IMR-90 (cell line): ENCODE measurements around the gene KIF13A. TPM values are rescaled to one million over a fixed set of nuclear protein-coding genes. Genes with fewer than 3 reads are reported as not detected.

ENCODE experiments used
- ATAC-seq: fragments of 200-7000 bp; cut with Tn5 transposase; 2 replicates; pipeline ENCODE4 v1.9.1; 2020; ENCODE audit warnings: low read depth, mild to moderate bottlenecking, moderate library complexity
- BruUV-seq: library from RNA; stranded (reverse); fragments of 400-500 nt; replicated peaks from 2 replicates; lab custom pipeline; 2021; lab: Mats Ljungman, UMichigan
- CTCF ChIA-PET: fragments of 300-600 bp; formaldehyde crosslinking; extraction: SDS; loops from one replicate; lab custom pipeline; 2021; ENCODE audit warnings: antibody characterized with exemption; lab: Yijun Ruan, JAX
- POLR2A ChIA-PET: fragments of 300-600 bp; sonication (Branson Sonifier 250); formaldehyde crosslinking; loops from one replicate; lab custom pipeline; 2022; ENCODE audit warnings: antibody characterized with exemption; ENCODE audit not compliant: unreplicated experiment; lab: Charles Lee
- DNase-seq: peaks from one replicate; pipeline ENCODE4 v3.0.0; 2013
- H2AFZ ChIP-seq: replicated peaks from 2 replicates; pipeline ENCODE3; 2013; ENCODE audit warnings: low read length, mild to moderate bottlenecking; ENCODE audit not compliant: poor library complexity
- H2AK5ac ChIP-seq: 2 replicates; pipeline ENCODE4 v1.6.1; 2013; ENCODE audit warnings: low read depth, low read length, inconsistent platforms
- H2AK9ac ChIP-seq: replicated peaks from 2 replicates; pipeline ENCODE3; 2013; ENCODE audit warnings: mild to moderate bottlenecking, low read depth, low read length, moderate library complexity; ENCODE audit not compliant: poor library complexity
- H2BK120ac ChIP-seq: 2 replicates; pipeline ENCODE4 v1.6.1; 2013; ENCODE audit warnings: low read depth, low read length, inconsistent platforms
- H2BK15ac ChIP-seq: 3 replicates; pipeline ENCODE4 v1.6.1; 2013; ENCODE audit warnings: low read depth, low read length, inconsistent platforms
- H2BK20ac ChIP-seq: 2 replicates; pipeline ENCODE4 v1.6.1; 2013; ENCODE audit warnings: low read depth, mild to moderate bottlenecking, inconsistent platforms, low read length, moderate library complexity
- H2BK5ac ChIP-seq: 2 replicates; pipeline ENCODE4 v1.6.1; 2013; ENCODE audit warnings: mild to moderate bottlenecking, low read depth, low read length, inconsistent platforms; ENCODE audit not compliant: poor library complexity, severe bottlenecking
- H3K14ac ChIP-seq: replicated peaks from 2 replicates; pipeline ENCODE4 v1.6.1; 2013; ENCODE audit warnings: low read depth, low read length, inconsistent platforms
- H3K18ac ChIP-seq: 2 replicates; pipeline ENCODE4 v1.6.1; 2013; ENCODE audit warnings: low read depth, low read length, control low read depth
- H3K23ac ChIP-seq: 2 replicates; pipeline ENCODE4 v1.6.1; 2013; ENCODE audit warnings: low read depth, low read length, inconsistent platforms
- H3K27ac ChIP-seq: 2 replicates; pipeline ENCODE4 v1.5.1; 2013; ENCODE audit warnings: mild to moderate bottlenecking, control low read depth, low read length; ENCODE audit not compliant: insufficient read depth
- H3K27me3 ChIP-seq: 2 replicates; pipeline ENCODE4 v1.6.1; 2013; ENCODE audit warnings: low read length; ENCODE audit not compliant: control insufficient read depth, insufficient read depth
- H3K36me3 ChIP-seq: 2 replicates; pipeline ENCODE4 v1.6.1; 2013; ENCODE audit warnings: low read length, mixed read lengths; ENCODE audit not compliant: control insufficient read depth, insufficient read depth
- H3K4ac ChIP-seq: 2 replicates; pipeline ENCODE4 v1.6.1; 2013; ENCODE audit warnings: low read depth, low read length, inconsistent platforms
- H3K4me1 ChIP-seq: 2 replicates; pipeline ENCODE4 v1.6.1; 2013; ENCODE audit warnings: low read length, mixed read lengths; ENCODE audit not compliant: control insufficient read depth, insufficient read depth
- H3K4me2 ChIP-seq: 2 replicates; pipeline ENCODE4 v1.6.1; 2013; ENCODE audit warnings: low read depth, mild to moderate bottlenecking, control low read depth, low read length, moderate library complexity
- H3K4me3 ChIP-seq: 2 replicates; pipeline ENCODE4 v1.5.1; 2013; ENCODE audit warnings: low read depth, mild to moderate bottlenecking, control low read depth, low read length, moderate library complexity; ENCODE audit not compliant: insufficient read depth
- H3K56ac ChIP-seq: 2 replicates; pipeline ENCODE4 v1.6.1; 2013; ENCODE audit warnings: low read length, inconsistent platforms; ENCODE audit not compliant: insufficient read depth; ENCODE audit errors: extremely low read depth
- H3K79me1 ChIP-seq, 2 experiments: 2 replicates each; pipeline ENCODE4 v1.6.1; 2013; ENCODE audit warnings: low read length in 2 of 2, inconsistent platforms in 1 of 2, low read depth in 1 of 2
- H3K9ac ChIP-seq: 2 replicates; pipeline ENCODE4 v1.6.1; 2013; ENCODE audit warnings: low read depth, low read length, control low read depth
- H3K9me1 ChIP-seq: 2 replicates; pipeline ENCODE4 v1.6.1; 2013; ENCODE audit warnings: low read length, inconsistent platforms; ENCODE audit not compliant: insufficient read depth
- H3K9me3 ChIP-seq: 2 replicates; pipeline ENCODE4 v1.6.1; 2013; ENCODE audit warnings: low read length; ENCODE audit not compliant: control insufficient read depth, insufficient read depth
- H4K20me1 ChIP-seq: 2 replicates; pipeline ENCODE4 v1.6.1; 2013; ENCODE audit warnings: low read length, inconsistent platforms; ENCODE audit not compliant: insufficient read depth
- H4K5ac ChIP-seq: 2 replicates; pipeline ENCODE4 v1.6.1; 2013; ENCODE audit warnings: mild to moderate bottlenecking, low read depth, low read length, control low read depth
- H4K8ac ChIP-seq, 2 experiments: 2 replicates each; pipeline ENCODE4 v1.6.1; 2013; ENCODE audit warnings: low read depth in 2 of 2, low read length in 2 of 2, control low read depth in 1 of 2, inconsistent platforms in 1 of 2
- H4K91ac ChIP-seq: 2 replicates; pipeline ENCODE4 v1.6.1; 2013; ENCODE audit warnings: low read depth, low read length, inconsistent platforms; ENCODE audit not compliant: insufficient read depth
- BHLHE40 ChIP-seq: fragments of 150-350 bp; IDR thresholded peaks from 2 replicates; pipeline ENCODE4 v1.6.1; 2016; ENCODE audit warnings: mild to moderate bottlenecking, low read depth, low read length
- CHD1 ChIP-seq: IDR thresholded peaks from 2 replicates; pipeline ENCODE4 v1.6.1; 2012; ENCODE audit warnings: low read depth, low read length, improper control_type of control experiment
- CTCF ChIP-seq: conservative IDR thresholded peaks from 2 replicates; pipeline ENCODE4 v1.5.1; 2012; ENCODE audit warnings: mild to moderate bottlenecking, low read depth, low read length, improper control_type of control experiment
- ELK1 ChIP-seq: fragments of 150-350 bp; IDR thresholded peaks from 2 replicates; pipeline ENCODE4 v1.6.1; 2016; ENCODE audit warnings: low read depth, mild to moderate bottlenecking, low read length, moderate library complexity, borderline replicate concordance
- FOS ChIP-seq: fragments of 150-350 bp; IDR thresholded peaks from 2 replicates; pipeline ENCODE4 v1.6.1; 2016; ENCODE audit warnings: low read depth, low read length
- MXI1 ChIP-seq: IDR thresholded peaks from 2 replicates; pipeline ENCODE4 v1.6.1; 2012; ENCODE audit warnings: low read depth, mild to moderate bottlenecking, low read length, moderate library complexity, borderline replicate concordance
- NFE2L2 ChIP-seq: fragments of 150-350 bp; IDR thresholded peaks from 2 replicates; pipeline ENCODE4 v1.6.1; 2016; ENCODE audit warnings: low read depth, mild to moderate bottlenecking, low read length
- RCOR1 ChIP-seq: IDR thresholded peaks from 2 replicates; pipeline ENCODE4 v1.6.1; 2012; ENCODE audit warnings: mild to moderate bottlenecking, low read length, improper control_type of control experiment; ENCODE audit not compliant: insufficient replicate concordance
- RFX5 ChIP-seq: IDR thresholded peaks from 2 replicates; pipeline ENCODE4 v1.8.0; 2012; ENCODE audit warnings: low read depth, mild to moderate bottlenecking, low read length, moderate library complexity
- USF2 ChIP-seq: fragments of 150-350 bp; IDR thresholded peaks from 2 replicates; pipeline ENCODE4 v1.6.1; 2017; ENCODE audit warnings: mild to moderate bottlenecking, antibody characterized with exemption, low read length, low read depth
- WGBS, 2 experiments: methylation state at CpG; one replicate each; pipeline versions ENCODE4 v1.1.5 to v1.1.7; 2013; ENCODE audit warnings: missing lambda C conversion rate in 2 of 2; ENCODE audit not compliant: insufficient read length in 1 of 2; ENCODE audit errors: extremely low coverage in 2 of 2; 5-methylcytosine and 5-hydroxymethylcytosine counted together
- dilution Hi-C: fragments of 300-500 bp; cut with HindIII; formaldehyde crosslinking; loops from one replicate; pipeline ENCODE4 v1.14.3; 2018; ENCODE audit warnings: low sequenced_read_pairs; ENCODE audit not compliant: unreplicated experiment
- in situ Hi-C: fragments of 300-500 bp; cut with MboI; formaldehyde crosslinking; loops from 3 replicates; pipeline ENCODE4 v1.14.3; 2019; ENCODE audit warnings: low sequenced_read_pairs, inconsistent platforms, mixed read lengths
- intact Hi-C: fragments of 100-400 bp; cut with micrococcal nuclease; formaldehyde crosslinking; loops from 2 replicates; pipeline ENCODE4 v1.10.0; 2022
- polyA plus RNA-seq, 3 experiments: library from polyadenylated mRNA; depleted of rRNA; stranded (reverse); fragments of >200 nt; gene quantifications; 2 replicates each; pipeline ENCODE4 v1.2.3, GENCODE V29; 2012; ENCODE audit warnings: low replicate concordance in 1 of 3
- total RNA-seq: library from RNA; depleted of rRNA; stranded (reverse); fragments of >200 nt; gene quantifications from 2 replicates; pipeline ENCODE4 v1.2.3, GENCODE V29; 2012

Gene KIF13A
- total and polyA plus RNA-seq, 2 of the 4 experiments (the other 2 are of a cell fraction), result 23.3 to 51.8 TPM

GRCh38 chr6:17928514-17929430 lies 58.7 kb downstream of the KIF13A start (continued):
- no peak for TF ChIP-seq ELK1

DNA sequence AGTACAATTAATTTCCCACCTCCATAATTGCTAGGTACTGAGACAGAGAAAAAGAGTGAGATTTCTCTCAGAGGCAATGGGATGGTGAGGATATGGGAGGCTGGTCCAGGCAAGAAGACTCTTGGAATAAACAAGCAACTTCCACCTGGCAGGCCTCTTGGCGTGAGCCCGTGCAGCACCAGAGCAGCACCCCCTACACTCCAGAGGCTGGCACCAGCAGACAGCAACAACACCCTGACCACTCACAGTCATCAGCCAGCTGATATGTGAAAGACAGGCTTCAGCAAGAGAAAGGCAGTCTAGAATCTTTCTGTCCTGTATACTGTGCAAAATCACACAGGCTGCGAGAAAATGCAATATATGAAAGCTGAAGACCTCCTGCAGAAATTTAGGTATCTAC lies 59.7 kb downstream of the KIF13A start:
- Histone ChIP-seq H4K20me1 (no peaks in the 10 kb centered on the region), H2BK15ac (peak overlapping the region; percentile 19; the same call in 1 of the 3 replicates), H2BK120ac (peak overlapping the region; percentile 97), H3K27ac (peak overlapping the region; percentile 78), H3K56ac (peak overlapping the region; percentile 17; the same call in 1 of the 2 replicates), H2AFZ (peak overlapping the region; percentile 53), H3K4me3 (no peak overlapping the region), H3K9me1 (peaks cover 22% of the 10 kb centered on the region), H3K27me3 (no peaks in the 10 kb centered on the region), H4K8ac (peak overlapping the region in 1 of 2 experiments; percentile 29; a peak in 1 of 4 replicates), H3K36me3 (no peaks in the 10 kb centered on the region), H4K5ac (peak overlapping the region; percentile 49; the same call in 1 of the 2 replicates), H3K9ac (no peak overlapping the region), H2AK5ac (peak overlapping the region; percentile 86), H2BK5ac (peak overlapping the region; percentile 92), H2BK20ac (peak overlapping the region; percentile 97), H3K4me2 (no peak overlapping the region; the same call in 1 of the 2 replicates), H3K14ac (peak overlapping the region; percentile 98; the same call in 1 of the 2 replicates), H3K79me1 (peaks cover 34 to 84% of the 10 kb centered on the region in 2 experiments), H3K9me3 (no peaks in the 10 kb centered on the region), H3K4ac (peak overlapping the region; percentile 99), H2AK9ac (peak overlapping the region; percentile 4), H3K4me1 (peaks cover 31% of the 10 kb centered on the region), H3K18ac (peak overlapping the region; percentile 96), H3K23ac (peak overlapping the region; percentile 96; the same call in 1 of the 2 replicates), H4K91ac (peak overlapping the region; percentile 93; the same call in 1 of the 2 replicates)
- ChIA-PET CTCF (interaction anchor here (0.6 kb wide), 1 partner anchor 446 kb away, joined by 4 read pairs; no protein-coding TSS in a partner anchor), POLR2A (no interaction called here)
- intact Hi-C loops, result no loop called here
- dilution Hi-C loops, result no loop called here
- in situ Hi-C loops, result no loop called here
- BruUV-seq, result no TSS peak
- ATAC-seq, result no peak
- DNase-seq, result no peak
- no CpG with 5 or more reads among the region's 3 CpGs for whole genome bisulfite sequencing, 2 experiments
- TF ChIP-seq NFE2L2, result no peak
- no peak for TF ChIP-seq CHD1
- TF ChIP-seq RFX5, result no peak
- TF ChIP-seq CTCF, result no peak
- no peak for TF ChIP-seq USF2
- TF ChIP-seq MXI1, result no peak
- no peak for TF ChIP-seq RCOR1
- TF ChIP-seq BHLHE40, result no peak
- no peak for TF ChIP-seq FOS
